IPS-20b (cell line): ENCODE data around the gene PCDH9.

Experiments used
- H3K27ac ChIP-seq: one replicate; pipeline ENCODE4 v1.5.1; 2013; ENCODE audit warnings: low read length
- H3K27me3 ChIP-seq: 2 replicates; pipeline ENCODE4 v1.6.1; 2013; ENCODE audit warnings: mild to moderate bottlenecking, low read length, inconsistent platforms; ENCODE audit not compliant: insufficient read depth
- H3K36me3 ChIP-seq: 2 replicates; pipeline ENCODE4 v1.6.1; 2013; ENCODE audit warnings: low read depth, mild to moderate bottlenecking, inconsistent platforms, low read length, moderate library complexity; ENCODE audit not compliant: insufficient read depth
- H3K4me1 ChIP-seq: 2 replicates; pipeline ENCODE4 v1.6.1; 2013; ENCODE audit warnings: mild to moderate bottlenecking, control low read depth, inconsistent platforms, low read length, moderate library complexity; ENCODE audit not compliant: insufficient read depth
- H3K4me3 ChIP-seq: 2 replicates; pipeline ENCODE4 v1.5.1; 2013; ENCODE audit warnings: mild to moderate bottlenecking, low read length, inconsistent platforms
- H3K9ac ChIP-seq: 2 replicates; pipeline ENCODE4 v1.6.1; 2013; ENCODE audit warnings: low read depth, mild to moderate bottlenecking, inconsistent platforms, low read length, moderate library complexity
- H3K9me3 ChIP-seq: 2 replicates; pipeline ENCODE4 v1.6.1; 2013; ENCODE audit warnings: mild to moderate bottlenecking, low read depth, low read length, inconsistent platforms; ENCODE audit not compliant: insufficient read depth

The PCDH9 gene

GRCh38 chr13:66563076-66563475, 667.1 kb downstream of the PCDH9 start:
- no peak overlapping the region for H3K9ac ChIP-seq
- H3K9me3 ChIP-seq, result no peaks in the 10 kb centered on the region
- no peaks in the 10 kb centered on the region for H3K27me3 ChIP-seq
- peaks cover 4% of the 10 kb centered on the region; the same call in 1 of the 2 replicates for H3K4me1 ChIP-seq
- H3K4me3 ChIP-seq, result no peak overlapping the region
- no peak overlapping the region for H3K27ac ChIP-seq
- H3K36me3 ChIP-seq, result no peaks in the 10 kb centered on the region

DNA sequence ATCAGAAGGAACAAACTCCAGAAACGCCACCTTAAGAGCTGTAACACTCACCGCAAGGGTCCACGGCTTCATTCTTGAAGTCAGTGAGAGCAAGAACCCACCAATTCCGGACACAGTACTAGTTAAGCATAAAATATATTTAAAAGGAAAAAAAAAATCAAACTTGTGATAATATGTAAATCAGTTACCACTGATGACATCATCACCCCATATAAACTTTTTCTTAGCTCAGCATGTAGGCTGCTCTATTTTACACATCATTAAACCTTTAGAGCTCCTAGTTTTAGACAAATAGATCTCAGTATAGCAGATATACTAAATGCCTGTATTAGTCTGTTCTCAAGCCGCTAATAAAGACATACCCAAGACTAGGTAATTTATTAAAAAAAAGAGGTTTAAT, 668.1 kb downstream of the PCDH9 start:
- no peak overlapping the region for H3K27ac ChIP-seq
- peaks cover 4% of the 10 kb centered on the region; the same call in 1 of the 2 replicates for H3K4me1 ChIP-seq
- no peaks in the 10 kb centered on the region for H3K36me3 ChIP-seq
- no peaks in the 10 kb centered on the region for H3K27me3 ChIP-seq
- no peak overlapping the region for H3K9ac ChIP-seq
- no peak overlapping the region for H3K4me3 ChIP-seq
- H3K9me3 ChIP-seq, result no peaks in the 10 kb centered on the region

DNA sequence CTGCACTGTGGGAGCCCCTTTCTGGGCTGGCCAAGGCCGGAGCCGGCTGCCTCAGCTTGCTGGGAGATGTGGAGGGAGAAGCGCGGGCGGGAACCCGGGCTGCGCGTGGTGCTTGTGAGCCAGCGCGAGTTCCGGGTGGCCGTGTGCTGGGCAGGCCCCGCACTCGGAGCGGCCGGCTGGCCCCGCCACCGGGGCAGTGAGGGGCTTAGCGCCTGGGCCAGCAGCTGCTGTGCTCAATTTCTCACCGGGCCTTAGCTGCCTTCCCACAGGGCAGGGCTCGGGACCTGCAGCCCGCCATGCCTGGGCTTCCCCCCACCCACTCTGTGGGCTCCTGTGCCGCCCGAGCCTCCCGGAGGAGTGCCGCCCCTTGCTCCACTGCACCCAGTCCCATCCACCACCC, 669.1 kb downstream of the PCDH9 start:
- Histone ChIP-seq H3K36me3 (no peaks in the 10 kb centered on the region), H3K27ac (no peak overlapping the region), H3K4me3 (no peak overlapping the region), H3K9ac (no peak overlapping the region), H3K9me3 (no peaks in the 10 kb centered on the region), H3K27me3 (no peaks in the 10 kb centered on the region), H3K4me1 (peaks cover 4% of the 10 kb centered on the region; the same call in 1 of the 2 replicates)

DNA sequence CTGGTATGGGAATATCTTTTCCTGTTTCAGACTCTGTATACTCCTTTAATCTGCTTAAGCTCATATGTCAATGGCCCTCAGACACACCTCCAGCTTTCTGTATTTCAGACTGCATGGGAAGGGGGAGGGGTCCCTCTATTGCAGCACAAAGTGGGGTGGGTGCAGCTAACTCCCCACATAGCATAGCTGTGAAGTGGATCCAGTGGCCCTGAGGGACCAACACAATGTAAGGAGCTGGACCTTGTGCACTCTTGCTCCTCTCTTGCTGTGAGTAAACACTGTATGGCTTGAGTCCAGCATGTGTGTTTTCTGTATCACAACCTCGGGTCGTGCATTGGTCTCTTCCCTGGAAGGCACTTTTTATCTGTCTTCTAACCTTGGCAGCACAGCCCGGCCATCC, 669.9 kb downstream of the PCDH9 start:
- Histone ChIP-seq H3K36me3 (no peaks in the 10 kb centered on the region), H3K9ac (no peak overlapping the region), H3K27ac (no peak overlapping the region), H3K4me1 (peaks cover 4% of the 10 kb centered on the region; the same call in 1 of the 2 replicates), H3K9me3 (no peaks in the 10 kb centered on the region), H3K27me3 (no peaks in the 10 kb centered on the region), H3K4me3 (no peak overlapping the region)

DNA sequence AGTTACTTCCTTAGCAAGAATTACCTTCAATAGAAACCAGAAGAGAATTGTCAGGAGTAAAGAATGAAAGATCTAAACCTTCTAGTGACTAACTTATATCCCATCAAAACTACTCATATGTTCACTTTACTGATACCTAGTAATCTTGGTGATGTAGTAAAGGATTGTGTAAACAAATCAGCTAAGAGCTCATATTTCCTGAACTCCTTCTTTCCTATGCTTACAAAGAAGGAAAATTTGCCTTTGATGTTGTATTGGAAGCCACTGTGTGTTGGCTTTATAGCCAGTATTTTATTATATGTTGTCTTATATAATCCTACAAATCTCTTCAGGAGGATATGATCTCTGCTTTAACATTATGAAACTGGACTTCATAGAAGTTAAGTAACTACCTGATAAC, 671.0 kb downstream of the PCDH9 start:
- no peak overlapping the region for H3K4me3 ChIP-seq
- H3K27ac ChIP-seq, result no peak overlapping the region
- no peaks in the 10 kb centered on the region for H3K36me3 ChIP-seq
- peaks cover 4% of the 10 kb centered on the region; the same call in 1 of the 2 replicates for H3K4me1 ChIP-seq
- no peaks in the 10 kb centered on the region for H3K27me3 ChIP-seq
- H3K9ac ChIP-seq, result no peak overlapping the region
- H3K9me3 ChIP-seq, result no peaks in the 10 kb centered on the region

DNA sequence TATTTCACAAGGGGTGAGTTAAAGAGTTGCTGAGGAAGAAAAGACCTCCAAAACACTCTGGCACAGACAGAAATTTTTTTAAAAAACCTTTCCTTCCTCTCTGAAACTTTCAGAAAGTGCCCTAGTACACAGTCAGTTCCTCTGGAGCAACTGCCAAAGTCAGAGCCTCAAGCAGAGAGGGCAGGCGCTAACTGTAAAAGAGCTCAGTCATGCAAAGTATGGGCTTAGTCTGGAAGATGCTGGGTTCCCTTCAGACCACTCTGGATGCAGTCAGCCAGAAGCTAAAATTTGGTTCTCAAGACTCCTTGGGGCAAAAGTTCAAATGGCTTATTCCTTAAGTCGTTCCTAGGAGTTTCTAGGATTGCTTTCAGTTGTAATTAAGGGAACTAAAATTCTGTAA, 671.6 kb downstream of the PCDH9 start:
- Histone ChIP-seq H3K4me3 (no peak overlapping the region), H3K27ac (no peak overlapping the region), H3K4me1 (peaks cover 4% of the 10 kb centered on the region; the same call in 1 of the 2 replicates), H3K9me3 (no peaks in the 10 kb centered on the region), H3K9ac (no peak overlapping the region), H3K27me3 (no peaks in the 10 kb centered on the region), H3K36me3 (no peaks in the 10 kb centered on the region)

GRCh38 chr13:66557357-66557756, 672.8 kb downstream of the PCDH9 start:
- Histone ChIP-seq H3K27ac (no peak overlapping the region), H3K9me3 (no peaks in the 10 kb centered on the region), H3K27me3 (no peaks in the 10 kb centered on the region), H3K36me3 (no peaks in the 10 kb centered on the region), H3K4me3 (no peak overlapping the region), H3K4me1 (peaks cover 4% of the 10 kb centered on the region; the same call in 1 of the 2 replicates), H3K9ac (no peak overlapping the region)

DNA sequence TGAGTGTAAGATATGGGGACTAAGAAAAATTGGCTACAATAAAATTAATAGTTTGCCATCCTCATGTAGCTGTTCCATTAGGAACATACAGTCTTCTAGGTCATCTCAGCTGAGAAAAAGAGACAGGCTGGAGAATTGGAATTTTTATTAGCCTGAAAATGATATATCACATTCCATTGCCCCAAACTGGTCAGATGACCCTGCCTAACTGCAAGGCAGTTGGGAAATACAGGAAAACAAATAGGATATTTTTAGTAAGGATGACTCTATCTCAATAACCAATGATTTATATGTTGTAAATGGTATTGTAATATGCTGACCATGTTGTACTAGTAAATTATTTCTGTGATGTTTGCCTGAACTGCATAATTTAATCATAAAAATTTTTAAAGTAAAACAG, 673.8 kb downstream of the PCDH9 start:
- H3K36me3 ChIP-seq, result no peaks in the 10 kb centered on the region
- peaks cover 4% of the 10 kb centered on the region; the same call in 1 of the 2 replicates for H3K4me1 ChIP-seq
- no peaks in the 10 kb centered on the region for H3K27me3 ChIP-seq
- H3K4me3 ChIP-seq, result no peak overlapping the region
- no peaks in the 10 kb centered on the region for H3K9me3 ChIP-seq
- no peak overlapping the region for H3K9ac ChIP-seq
- H3K27ac ChIP-seq, result no peak overlapping the region

DNA sequence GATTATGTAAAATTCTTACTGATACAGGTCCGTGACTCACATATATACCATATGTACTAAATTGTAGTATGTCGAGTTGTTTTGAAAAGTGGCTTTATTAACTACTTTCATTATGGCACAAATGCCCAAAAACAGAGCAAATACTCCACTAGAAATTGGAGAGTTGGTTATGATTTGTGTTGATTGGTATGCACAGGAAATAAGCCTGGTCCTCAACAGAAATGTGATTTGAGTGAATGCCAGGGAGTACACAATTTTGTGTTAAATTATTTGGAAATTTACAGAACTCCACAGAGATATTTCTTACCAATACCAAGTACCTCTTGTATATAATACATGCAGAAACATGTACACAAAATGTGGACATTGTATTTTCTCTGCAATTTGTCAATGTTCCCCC, 676.7 kb downstream of the PCDH9 start:
- Histone ChIP-seq H3K4me1 (peaks cover 3% of the 10 kb centered on the region; the same call in 1 of the 2 replicates), H3K27me3 (no peaks in the 10 kb centered on the region), H3K9me3 (no peaks in the 10 kb centered on the region), H3K9ac (no peak overlapping the region), H3K4me3 (no peak overlapping the region), H3K36me3 (no peaks in the 10 kb centered on the region), H3K27ac (no peak overlapping the region)

- H3K27ac ChIP-seq, result no peak overlapping the region
- H3K4me1 ChIP-seq, result no peaks in the 10 kb centered on the region
- no peaks in the 10 kb centered on the region for H3K9me3 ChIP-seq
- H3K9ac ChIP-seq, result no peak overlapping the region
- H3K4me3 ChIP-seq, result no peak overlapping the region
- no peaks in the 10 kb centered on the region for H3K27me3 ChIP-seq
- H3K36me3 ChIP-seq, result no peaks in the 10 kb centered on the region
Measured at GRCh38 chr13:66551128-66551527, 679.0 kb downstream of the PCDH9 start.

DNA sequence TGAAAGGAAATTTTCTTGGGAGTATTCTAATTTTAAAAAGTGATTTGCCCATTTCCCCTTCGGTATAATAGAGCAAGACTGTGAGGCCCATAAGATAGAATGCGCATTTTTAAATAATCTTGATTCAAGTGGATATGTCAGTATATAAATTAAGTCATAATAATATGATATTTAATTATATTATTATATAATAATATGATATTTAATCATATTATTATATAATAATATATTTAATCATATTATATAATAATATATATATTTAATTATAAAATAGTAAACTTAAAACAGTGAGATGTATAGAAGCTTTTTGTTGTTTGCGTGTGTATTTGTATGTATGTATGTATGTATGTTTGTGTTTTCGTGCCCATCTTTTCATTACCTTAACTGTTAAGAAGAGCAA, 682.5 kb downstream of the PCDH9 start:
- no peaks in the 10 kb centered on the region for H3K9me3 ChIP-seq
- no peak overlapping the region for H3K27ac ChIP-seq
- H3K9ac ChIP-seq, result no peak overlapping the region
- no peaks in the 10 kb centered on the region for H3K27me3 ChIP-seq
- no peaks in the 10 kb centered on the region for H3K36me3 ChIP-seq
- H3K4me3 ChIP-seq, result no peak overlapping the region
- H3K4me1 ChIP-seq, result no peaks in the 10 kb centered on the region

DNA sequence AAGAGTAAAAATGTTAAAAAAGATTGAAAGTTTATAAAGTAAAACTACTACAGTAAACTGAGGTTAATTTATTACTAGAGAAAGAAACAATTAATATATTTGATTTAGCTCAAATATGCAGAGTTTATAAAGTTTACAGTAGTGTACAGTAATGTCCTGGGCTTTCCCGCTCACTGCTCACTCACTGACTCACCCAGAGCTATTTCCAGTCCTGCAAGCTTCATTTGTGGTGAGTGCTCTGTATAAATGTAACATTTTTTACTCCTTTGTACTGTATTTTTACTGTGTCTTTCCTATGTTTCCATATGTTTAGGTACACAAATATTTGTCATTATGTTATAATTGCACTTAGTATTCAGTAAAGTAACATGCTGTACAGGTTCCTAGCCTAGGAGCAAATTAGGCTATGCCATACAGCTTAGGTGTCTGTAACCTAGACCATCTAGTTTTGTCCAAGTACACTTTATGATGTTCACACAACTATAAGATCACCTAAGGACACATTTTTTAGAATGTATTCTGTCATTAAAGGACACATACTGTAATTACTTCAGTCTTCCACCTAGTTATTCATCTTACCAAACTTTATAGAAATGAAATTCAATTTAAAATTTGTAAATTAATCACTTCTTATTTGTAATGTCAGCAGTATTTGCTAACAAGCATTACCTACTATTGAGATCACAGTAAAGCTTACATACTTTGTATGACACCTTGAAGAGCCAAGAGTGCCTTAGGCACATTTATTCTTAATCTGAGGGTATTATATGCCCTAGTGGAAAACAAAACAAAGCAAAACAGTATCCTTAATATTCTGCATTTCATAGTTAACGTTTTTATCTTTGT, 683.4 kb downstream of the PCDH9 start:
- H3K4me3 ChIP-seq, result no peak overlapping the region

More for the DNA sequence above, 683.4 kb downstream of the PCDH9 start:
- no peak overlapping the region for H3K9ac ChIP-seq
- no peaks in the 10 kb centered on the region for H3K9me3 ChIP-seq
- no peaks in the 10 kb centered on the region for H3K27me3 ChIP-seq
- no peaks in the 10 kb centered on the region for H3K4me1 ChIP-seq
- H3K27ac ChIP-seq, result no peak overlapping the region
- H3K36me3 ChIP-seq, result no peaks in the 10 kb centered on the region
